Measurements from ENCODE around the gene HDAC4.

HDAC4 gene

GRCh38 chr2:239439754-239440315 is 39.0 kb upstream of the HDAC4 start:
- Histone ChIP-seq H3K27me3 (replicated peaks; ENCODE audit: control insufficient read depth, insufficient read depth, low read length) (peaks cover 29% of the 10 kb centered on the region), H3K9me3 (ENCODE audit: control insufficient read depth, low read length) (peaks cover 3% of the 10 kb centered on the region), H3K9ac (ENCODE audit: low read length) (no peak overlapping the region), H3K4me1 (ENCODE audit: control insufficient read depth, insufficient read depth, low read length) (peaks cover 7% of the 10 kb centered on the region), H3K36me3 (ENCODE audit: control insufficient read depth, insufficient read depth, low read length, severe bottlenecking) (no peaks in the 10 kb centered on the region), H3K4me3 (ENCODE audit: low read length) (no peak overlapping the region)
- no peak for DNase-seq (ENCODE audit: low read depth)

- Histone ChIP-seq H3K4me3 (ENCODE audit: low read length) (no peak overlapping the region), H3K36me3 (ENCODE audit: control insufficient read depth, insufficient read depth, low read length, severe bottlenecking) (no peaks in the 10 kb centered on the region), H3K27me3 (replicated peaks; ENCODE audit: control insufficient read depth, insufficient read depth, low read length) (peaks cover 29% of the 10 kb centered on the region), H3K9ac (ENCODE audit: low read length) (no peak overlapping the region), H3K9me3 (ENCODE audit: control insufficient read depth, low read length) (peaks cover 3% of the 10 kb centered on the region), H3K4me1 (ENCODE audit: control insufficient read depth, insufficient read depth, low read length) (no peaks in the 10 kb centered on the region)
- no peak for DNase-seq (ENCODE audit: low read depth)
Observed at GRCh38 chr2:239438995-239439753, 38.4 kb upstream of the HDAC4 start.

GRCh38 chr2:239438368-239438767 is 37.5 kb upstream of the HDAC4 start:
- Histone ChIP-seq H3K36me3 (ENCODE audit: control insufficient read depth, insufficient read depth, low read length, severe bottlenecking) (no peaks in the 10 kb centered on the region), H3K4me3 (ENCODE audit: low read length) (no peak overlapping the region), H3K9me3 (ENCODE audit: control insufficient read depth, low read length) (peaks cover 3% of the 10 kb centered on the region), H3K27me3 (replicated peaks; ENCODE audit: control insufficient read depth, insufficient read depth, low read length) (peaks cover 29% of the 10 kb centered on the region), H3K9ac (ENCODE audit: low read length) (no peak overlapping the region), H3K4me1 (ENCODE audit: control insufficient read depth, insufficient read depth, low read length) (no peaks in the 10 kb centered on the region)
- DNase-seq (ENCODE audit: low read depth) = no peak

- H3K36me3 ChIP-seq (ENCODE audit: control insufficient read depth, insufficient read depth, low read length, severe bottlenecking) = no peaks in the 10 kb centered on the region
- DNase-seq (ENCODE audit: low read depth) = no peak
- H3K27me3 ChIP-seq (replicated peaks; ENCODE audit: control insufficient read depth, insufficient read depth, low read length) = peaks cover 29% of the 10 kb centered on the region
- H3K9me3 ChIP-seq (ENCODE audit: control insufficient read depth, low read length) = peaks cover 3% of the 10 kb centered on the region
- H3K4me3 ChIP-seq (ENCODE audit: low read length) = no peak overlapping the region
- H3K4me1 ChIP-seq (ENCODE audit: control insufficient read depth, insufficient read depth, low read length) = no peaks in the 10 kb centered on the region
- no peak overlapping the region for H3K9ac ChIP-seq (ENCODE audit: low read length)
Observed at GRCh38 chr2:239436669-239437335, 36.0 kb upstream of the HDAC4 start.

GRCh38 chr2:239436076-239436475 is 35.3 kb upstream of the HDAC4 start:
- DNase-seq (ENCODE audit: low read depth) = no peak
- Histone ChIP-seq H3K9me3 (ENCODE audit: control insufficient read depth, low read length) (peaks cover 3% of the 10 kb centered on the region), H3K27me3 (replicated peaks; ENCODE audit: control insufficient read depth, insufficient read depth, low read length) (peaks cover 25% of the 10 kb centered on the region), H3K4me3 (ENCODE audit: low read length) (no peak overlapping the region), H3K36me3 (ENCODE audit: control insufficient read depth, insufficient read depth, low read length, severe bottlenecking) (no peaks in the 10 kb centered on the region), H3K9ac (ENCODE audit: low read length) (no peak overlapping the region), H3K4me1 (ENCODE audit: control insufficient read depth, insufficient read depth, low read length) (no peaks in the 10 kb centered on the region)

- Histone ChIP-seq H3K36me3 (ENCODE audit: control insufficient read depth, insufficient read depth, low read length, severe bottlenecking) (no peaks in the 10 kb centered on the region), H3K27me3 (replicated peaks; ENCODE audit: control insufficient read depth, insufficient read depth, low read length) (peaks cover 5% of the 10 kb centered on the region), H3K9ac (ENCODE audit: low read length) (no peak overlapping the region), H3K4me3 (ENCODE audit: low read length) (no peak overlapping the region), H3K9me3 (ENCODE audit: control insufficient read depth, low read length) (peaks cover 3% of the 10 kb centered on the region), H3K4me1 (ENCODE audit: control insufficient read depth, insufficient read depth, low read length) (peaks cover 4% of the 10 kb centered on the region)
- no peak for DNase-seq (ENCODE audit: low read depth)
Observed at GRCh38 chr2:239433777-239434403, 33.1 kb upstream of the HDAC4 start.

- Histone ChIP-seq H3K9me3 (ENCODE audit: control insufficient read depth, low read length) (peaks cover 3% of the 10 kb centered on the region), H3K4me1 (ENCODE audit: control insufficient read depth, insufficient read depth, low read length) (peaks cover 4% of the 10 kb centered on the region), H3K27me3 (replicated peaks; ENCODE audit: control insufficient read depth, insufficient read depth, low read length) (no peaks in the 10 kb centered on the region), H3K9ac (ENCODE audit: low read length) (no peak overlapping the region), H3K4me3 (ENCODE audit: low read length) (no peak overlapping the region), H3K36me3 (ENCODE audit: control insufficient read depth, insufficient read depth, low read length, severe bottlenecking) (no peaks in the 10 kb centered on the region)
- DNase-seq (ENCODE audit: low read depth) = no peak
Observed at GRCh38 chr2:239432174-239432573, 31.4 kb upstream of the HDAC4 start.

- Histone ChIP-seq H3K27me3 (replicated peaks; ENCODE audit: control insufficient read depth, insufficient read depth, low read length) (no peaks in the 10 kb centered on the region), H3K9me3 (ENCODE audit: control insufficient read depth, low read length) (peaks cover under 1% of the 10 kb centered on the region), H3K36me3 (ENCODE audit: control insufficient read depth, insufficient read depth, low read length, severe bottlenecking) (no peaks in the 10 kb centered on the region), H3K4me3 (ENCODE audit: low read length) (no peak overlapping the region), H3K4me1 (ENCODE audit: control insufficient read depth, insufficient read depth, low read length) (peaks cover 4% of the 10 kb centered on the region), H3K9ac (ENCODE audit: low read length) (no peak overlapping the region)
- no peak for DNase-seq (ENCODE audit: low read depth)
Observed at GRCh38 chr2:239431536-239431935, 30.7 kb upstream of the HDAC4 start.

- peak; percentile 40 for DNase-seq (ENCODE audit: low read depth)
- Histone ChIP-seq H3K36me3 (ENCODE audit: control insufficient read depth, insufficient read depth, low read length, severe bottlenecking) (no peaks in the 10 kb centered on the region), H3K9me3 (ENCODE audit: control insufficient read depth, low read length) (no peaks in the 10 kb centered on the region), H3K27me3 (replicated peaks; ENCODE audit: control insufficient read depth, insufficient read depth, low read length) (peaks cover 13% of the 10 kb centered on the region), H3K9ac (ENCODE audit: low read length) (no peak overlapping the region), H3K4me1 (ENCODE audit: control insufficient read depth, insufficient read depth, low read length) (peaks cover 4% of the 10 kb centered on the region), H3K4me3 (ENCODE audit: low read length) (no peak overlapping the region)
Observed at GRCh38 chr2:239429473-239430350, 28.9 kb upstream of the HDAC4 start.

GRCh38 chr2:239425631-239426030 is 24.8 kb upstream of the HDAC4 start:
- Histone ChIP-seq H3K36me3 (ENCODE audit: control insufficient read depth, insufficient read depth, low read length, severe bottlenecking) (no peaks in the 10 kb centered on the region), H3K4me3 (ENCODE audit: low read length) (no peak overlapping the region), H3K27me3 (replicated peaks; ENCODE audit: control insufficient read depth, insufficient read depth, low read length) (peaks cover 13% of the 10 kb centered on the region), H3K9ac (ENCODE audit: low read length) (no peak overlapping the region), H3K4me1 (ENCODE audit: control insufficient read depth, insufficient read depth, low read length) (peaks cover 4% of the 10 kb centered on the region), H3K9me3 (ENCODE audit: control insufficient read depth, low read length) (no peaks in the 10 kb centered on the region)
- no peak for DNase-seq (ENCODE audit: low read depth)

Measured in adipocyte (in vitro differentiated cells).